ENCODE results near the gene CREBBP. TPM values are rescaled to one million over a fixed set of nuclear protein-coding genes. Genes with fewer than 3 reads are reported as not detected.

CREBBP gene
- total and polyA plus RNA-seq, 2 donors (not counting 1 experiment from before 2014, with no cell fraction given), result 6.1 to 22.6 TPM

- no peaks in the 10 kb centered on the region for H3K9me3 ChIP-seq (ENCODE audit: control insufficient read depth, insufficient read depth, low read depth, low read length)
- no peak for TF ChIP-seq EZH2 (IDR thresholded peaks at IDR 0.05; ENCODE audit: low read length, missing control alignments)
- TF ChIP-seq, protein P1, sequence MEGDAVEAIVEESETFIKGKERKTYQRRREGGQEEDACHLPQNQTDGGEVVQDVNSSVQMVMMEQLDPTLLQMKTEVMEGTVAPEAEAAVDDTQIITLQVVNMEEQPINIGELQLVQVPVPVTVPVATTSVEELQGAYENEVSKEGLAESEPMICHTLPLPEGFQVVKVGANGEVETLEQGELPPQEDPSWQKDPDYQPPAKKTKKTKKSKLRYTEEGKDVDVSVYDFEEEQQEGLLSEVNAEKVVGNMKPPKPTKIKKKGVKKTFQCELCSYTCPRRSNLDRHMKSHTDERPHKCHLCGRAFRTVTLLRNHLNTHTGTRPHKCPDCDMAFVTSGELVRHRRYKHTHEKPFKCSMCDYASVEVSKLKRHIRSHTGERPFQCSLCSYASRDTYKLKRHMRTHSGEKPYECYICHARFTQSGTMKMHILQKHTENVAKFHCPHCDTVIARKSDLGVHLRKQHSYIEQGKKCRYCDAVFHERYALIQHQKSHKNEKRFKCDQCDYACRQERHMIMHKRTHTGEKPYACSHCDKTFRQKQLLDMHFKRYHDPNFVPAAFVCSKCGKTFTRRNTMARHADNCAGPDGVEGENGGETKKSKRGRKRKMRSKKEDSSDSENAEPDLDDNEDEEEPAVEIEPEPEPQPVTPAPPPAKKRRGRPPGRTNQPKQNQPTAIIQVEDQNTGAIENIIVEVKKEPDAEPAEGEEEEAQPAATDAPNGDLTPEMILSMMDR (conservative IDR thresholded peaks at IDR 0.05 in 1 of 2, IDR thresholded peaks at IDR 0.05 in 1 of 2; ENCODE audit: low read depth in 1 of 2, low read length in 2 of 2), result no peak
- H3K4me1 ChIP-seq (ENCODE audit: control insufficient read depth, extremely low read depth, insufficient read depth, low read length), result no peaks in the 10 kb centered on the region
- H3K27ac ChIP-seq (ENCODE audit: insufficient read depth, low read length), result no peak overlapping the region
- no peak overlapping the region for H2AFZ ChIP-seq (ENCODE audit: low read length)
- H3K27me3 ChIP-seq (ENCODE audit: control insufficient read depth, insufficient read depth, low read length), result no peaks in the 10 kb centered on the region
- no peaks in the 10 kb centered on the region for H3K36me3 ChIP-seq (ENCODE audit: control insufficient read depth, insufficient read depth, low read length)
- H3K4me3 ChIP-seq (replicated peaks in 1 of 4; ENCODE audit: control extremely low read depth in 1 of 4, insufficient read depth in 1 of 4, low read depth in 3 of 4, low read length in 4 of 4), result no peak overlapping the region
- H3K4me2 ChIP-seq (ENCODE audit: extremely low read depth, insufficient read depth, low read length), result no peak overlapping the region
- H3K79me2 ChIP-seq (ENCODE audit: control insufficient read depth, insufficient read depth, low read length), result peaks cover 86% of the 10 kb centered on the region
- H3K9ac ChIP-seq (ENCODE audit: insufficient read depth, low read length), result no peak overlapping the region
- H4K20me1 ChIP-seq (ENCODE audit: control insufficient read depth, extremely low read depth, insufficient read depth, low read length), result peaks cover 2% of the 10 kb centered on the region
- no peak for DNase-seq (ENCODE audit: low read depth in 2 of 2)
Measured at GRCh38 chr16:3800019-3800418, 80.5 kb downstream of the CREBBP start.

DNA sequence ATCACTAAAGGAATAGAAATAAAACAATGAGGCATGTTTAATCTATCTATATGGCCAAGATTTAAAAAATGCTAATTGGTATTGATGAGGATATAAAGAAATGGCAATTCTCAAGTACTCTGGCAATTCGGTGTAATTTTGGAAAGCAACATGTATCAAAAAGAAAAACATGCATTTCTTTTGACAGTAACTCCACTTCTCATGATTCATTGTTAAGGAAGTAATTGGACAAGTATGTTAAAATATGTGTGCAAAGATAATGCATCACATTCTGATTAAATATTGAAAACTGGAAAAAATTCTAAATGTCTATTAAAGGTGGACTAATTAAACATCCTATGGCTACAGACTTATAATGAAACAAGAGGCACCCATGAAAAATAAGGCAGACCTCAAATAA lies 81.2 kb downstream of the CREBBP start:
- TF ChIP-seq EZH2 (IDR thresholded peaks at IDR 0.05; ENCODE audit: low read length, missing control alignments), result no peak
- TF ChIP-seq, protein P1 (conservative IDR thresholded peaks at IDR 0.05 in 1 of 2, IDR thresholded peaks at IDR 0.05 in 1 of 2; ENCODE audit: low read depth in 1 of 2, low read length in 2 of 2), result no peak
- Histone ChIP-seq H3K36me3 (ENCODE audit: control insufficient read depth, insufficient read depth, low read length) (no peaks in the 10 kb centered on the region), H3K4me2 (ENCODE audit: extremely low read depth, insufficient read depth, low read length) (no peak overlapping the region), H4K20me1 (ENCODE audit: control insufficient read depth, extremely low read depth, insufficient read depth, low read length) (no peaks in the 10 kb centered on the region), H3K9me3 (ENCODE audit: control insufficient read depth, insufficient read depth, low read depth, low read length) (no peaks in the 10 kb centered on the region), H3K27me3 (ENCODE audit: control insufficient read depth, insufficient read depth, low read length) (no peaks in the 10 kb centered on the region), H2AFZ (ENCODE audit: low read length) (no peak overlapping the region), H3K79me2 (ENCODE audit: control insufficient read depth, insufficient read depth, low read length) (peaks cover 86% of the 10 kb centered on the region), H3K27ac (ENCODE audit: insufficient read depth, low read length) (no peak overlapping the region), H3K4me1 (ENCODE audit: control insufficient read depth, extremely low read depth, insufficient read depth, low read length) (no peaks in the 10 kb centered on the region), H3K9ac (ENCODE audit: insufficient read depth, low read length) (no peak overlapping the region), H3K4me3 (replicated peaks in 1 of 4; ENCODE audit: control extremely low read depth in 1 of 4, insufficient read depth in 1 of 4, low read depth in 3 of 4, low read length in 4 of 4) (no peak overlapping the region)
- DNase-seq (ENCODE audit: low read depth in 2 of 2), result no peak

GRCh38 chr16:3798838-3799237 lies 81.7 kb downstream of the CREBBP start:
- peaks cover 86% of the 10 kb centered on the region for H3K79me2 ChIP-seq (ENCODE audit: control insufficient read depth, insufficient read depth, low read length)
- no peak overlapping the region for H3K9ac ChIP-seq (ENCODE audit: insufficient read depth, low read length)
- no peaks in the 10 kb centered on the region for H3K27me3 ChIP-seq (ENCODE audit: control insufficient read depth, insufficient read depth, low read length)
- no peak overlapping the region for H2AFZ ChIP-seq (ENCODE audit: low read length)
- TF ChIP-seq, protein P1 (conservative IDR thresholded peaks at IDR 0.05 in 1 of 2, IDR thresholded peaks at IDR 0.05 in 1 of 2; ENCODE audit: low read depth in 1 of 2, low read length in 2 of 2), result no peak
- no peak for TF ChIP-seq EZH2 (IDR thresholded peaks at IDR 0.05; ENCODE audit: low read length, missing control alignments)
- no peak overlapping the region for H3K4me2 ChIP-seq (ENCODE audit: extremely low read depth, insufficient read depth, low read length)
- no peaks in the 10 kb centered on the region for H4K20me1 ChIP-seq (ENCODE audit: control insufficient read depth, extremely low read depth, insufficient read depth, low read length)
- H3K4me3 ChIP-seq (replicated peaks in 1 of 4; ENCODE audit: control extremely low read depth in 1 of 4, insufficient read depth in 1 of 4, low read depth in 3 of 4, low read length in 4 of 4), result no peak overlapping the region
- H3K36me3 ChIP-seq (ENCODE audit: control insufficient read depth, insufficient read depth, low read length), result no peaks in the 10 kb centered on the region
- H3K27ac ChIP-seq (ENCODE audit: insufficient read depth, low read length), result no peak overlapping the region
- H3K9me3 ChIP-seq (ENCODE audit: control insufficient read depth, insufficient read depth, low read depth, low read length), result no peaks in the 10 kb centered on the region
- DNase-seq (ENCODE audit: low read depth in 2 of 2), result no peak
- H3K4me1 ChIP-seq (ENCODE audit: control insufficient read depth, extremely low read depth, insufficient read depth, low read length), result no peaks in the 10 kb centered on the region
